Epithelial cell of esophagus (primary cell): ENCODE measurements around the gene TSHZ2.

ENCODE experiments used
- DNase-seq: peaks from one replicate; pipeline ENCODE4 v3.0.0; 2010; ENCODE audit warnings: low read depth
- H3K4me3 ChIP-seq: 2 replicates; pipeline ENCODE4 v1.5.1; 2011; ENCODE audit warnings: mild to moderate bottlenecking, low read length, control low read depth
- TF ChIP-seq, protein P1 (sequence below): IDR thresholded peaks from 2 replicates; pipeline ENCODE4 v1.5.1; 2011; ENCODE audit warnings: low read depth, mild to moderate bottlenecking, low read length, control low read depth, inconsistent platforms; ENCODE audit not compliant: insufficient read depth; ENCODE audit errors: missing control alignments

The TSHZ2 gene

DNA sequence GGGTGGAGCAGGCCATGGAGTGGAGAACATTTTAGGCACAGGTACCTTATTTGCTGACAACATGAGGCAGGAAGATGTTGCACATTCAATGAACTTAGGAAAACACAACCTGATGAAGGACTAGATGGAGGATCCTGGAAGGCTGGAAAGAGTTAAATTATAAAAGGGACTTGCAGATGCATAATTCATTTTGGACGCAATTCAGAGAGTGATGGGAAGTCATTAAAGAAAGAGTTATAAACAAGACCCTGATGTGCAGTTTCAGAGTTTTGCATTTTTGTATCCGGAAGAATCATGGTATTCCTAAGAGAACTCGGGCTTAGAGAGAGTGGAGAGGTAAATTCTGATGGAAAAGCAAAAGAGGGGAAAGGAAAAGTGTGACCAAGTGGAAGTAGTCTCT is 104.5 kb downstream of the TSHZ2 start:
- TF ChIP-seq, protein P1, sequence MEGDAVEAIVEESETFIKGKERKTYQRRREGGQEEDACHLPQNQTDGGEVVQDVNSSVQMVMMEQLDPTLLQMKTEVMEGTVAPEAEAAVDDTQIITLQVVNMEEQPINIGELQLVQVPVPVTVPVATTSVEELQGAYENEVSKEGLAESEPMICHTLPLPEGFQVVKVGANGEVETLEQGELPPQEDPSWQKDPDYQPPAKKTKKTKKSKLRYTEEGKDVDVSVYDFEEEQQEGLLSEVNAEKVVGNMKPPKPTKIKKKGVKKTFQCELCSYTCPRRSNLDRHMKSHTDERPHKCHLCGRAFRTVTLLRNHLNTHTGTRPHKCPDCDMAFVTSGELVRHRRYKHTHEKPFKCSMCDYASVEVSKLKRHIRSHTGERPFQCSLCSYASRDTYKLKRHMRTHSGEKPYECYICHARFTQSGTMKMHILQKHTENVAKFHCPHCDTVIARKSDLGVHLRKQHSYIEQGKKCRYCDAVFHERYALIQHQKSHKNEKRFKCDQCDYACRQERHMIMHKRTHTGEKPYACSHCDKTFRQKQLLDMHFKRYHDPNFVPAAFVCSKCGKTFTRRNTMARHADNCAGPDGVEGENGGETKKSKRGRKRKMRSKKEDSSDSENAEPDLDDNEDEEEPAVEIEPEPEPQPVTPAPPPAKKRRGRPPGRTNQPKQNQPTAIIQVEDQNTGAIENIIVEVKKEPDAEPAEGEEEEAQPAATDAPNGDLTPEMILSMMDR, result no peak
- DNase-seq, result no peak
- no peak overlapping the region for H3K4me3 ChIP-seq

GRCh38 chr20:53077373-53078205 is 105.4 kb downstream of the TSHZ2 start:
- TF ChIP-seq, protein P1, result no peak
- H3K4me3 ChIP-seq, result no peak overlapping the region
- DNase-seq, result peak; percentile 72

DNA sequence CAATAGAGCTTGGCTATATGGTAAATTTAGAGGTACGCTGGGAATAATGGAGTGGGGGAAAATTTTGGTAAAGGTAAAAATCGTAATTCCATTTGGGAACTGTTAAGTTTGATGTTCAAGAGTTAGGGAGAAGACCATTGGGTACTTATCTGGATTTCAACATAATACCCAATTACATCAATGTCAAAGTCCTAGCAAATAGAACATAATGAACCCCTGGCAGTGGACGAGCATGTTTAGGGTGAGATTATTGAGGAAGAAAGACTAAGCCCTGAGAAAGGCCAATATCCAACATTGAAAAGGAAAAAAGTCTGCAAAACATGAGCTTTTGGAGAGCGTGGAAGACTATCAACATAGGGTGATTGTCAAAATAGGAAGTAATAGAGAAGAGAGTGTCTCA is 106.6 kb downstream of the TSHZ2 start:
- no peak overlapping the region for H3K4me3 ChIP-seq
- DNase-seq, result no peak
- TF ChIP-seq, protein P1, result no peak

GRCh38 chr20:53079261-53079691 is 107.1 kb downstream of the TSHZ2 start:
- TF ChIP-seq, protein P1, result no peak
- no peak overlapping the region for H3K4me3 ChIP-seq
- no peak for DNase-seq

- no peak overlapping the region for H3K4me3 ChIP-seq
- DNase-seq, result no peak
- TF ChIP-seq, protein P1, result no peak
These were observed 107.9 kb downstream of the TSHZ2 start for GRCh38 chr20:53079828-53080686.

DNA sequence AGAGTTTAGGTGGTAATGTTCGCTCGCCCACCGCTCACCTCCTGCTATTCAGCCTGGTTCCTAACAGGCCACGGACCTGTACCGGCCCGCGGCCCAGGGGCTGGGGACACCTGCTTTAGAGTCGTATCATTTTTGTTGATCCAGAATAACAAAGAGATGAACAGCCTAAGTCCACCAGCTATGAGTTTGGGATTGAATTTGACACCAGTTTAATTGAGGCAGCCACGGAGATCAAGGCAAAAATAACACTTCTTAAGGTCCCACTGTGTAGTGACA is 108.5 kb downstream of the TSHZ2 start:
- TF ChIP-seq, protein P1, result no peak
- H3K4me3 ChIP-seq, result no peak overlapping the region
- no peak for DNase-seq
